GM18526 (cell line): Measurements from ENCODE around the gene CDKN2B-AS1.

ENCODE experiments used
- POLR2A ChIP-seq: IDR thresholded peaks from 3 replicates; pipeline ENCODE4 v1.6.1; 2011; ENCODE audit not compliant: insufficient read length; ENCODE audit errors: extremely low read depth

The CDKN2B-AS1 gene

DNA sequence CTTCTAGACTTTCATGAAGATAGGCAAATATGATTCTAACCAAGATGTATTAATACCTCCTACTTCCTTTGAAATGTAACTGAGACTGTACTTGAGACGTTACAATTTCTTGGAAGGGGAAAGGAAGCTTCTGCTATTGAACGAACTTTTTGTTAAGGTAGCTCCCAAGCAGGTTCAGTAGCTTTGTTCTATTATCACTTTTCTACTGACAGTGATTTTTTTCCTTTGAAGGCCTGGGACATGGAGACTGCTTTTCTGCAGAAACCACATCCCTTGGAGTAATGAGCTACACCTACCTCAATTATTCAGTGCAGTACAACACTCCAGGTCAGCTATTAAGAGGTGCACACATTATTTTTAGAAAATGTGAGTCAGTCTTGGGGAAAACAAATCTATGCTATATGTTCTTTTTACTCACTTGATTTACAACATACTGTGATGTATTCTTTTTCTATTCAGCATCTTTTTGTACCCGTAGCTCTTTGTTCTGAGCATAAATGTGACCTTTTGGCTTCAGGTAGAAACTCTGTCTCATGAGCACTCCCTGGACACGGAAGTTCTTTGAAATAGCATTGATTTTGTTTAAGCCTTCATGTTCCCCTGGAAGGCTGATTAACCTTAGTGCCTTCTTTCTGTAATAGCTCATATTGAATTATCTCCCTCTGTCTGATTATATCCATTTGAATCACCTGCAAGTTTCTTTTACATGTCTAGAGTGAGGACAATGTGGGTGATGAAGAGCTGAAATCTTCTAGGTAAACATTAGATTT, 71.0 kb downstream of the CDKN2B-AS1 start:
- TF ChIP-seq POLR2A = no peak

DNA sequence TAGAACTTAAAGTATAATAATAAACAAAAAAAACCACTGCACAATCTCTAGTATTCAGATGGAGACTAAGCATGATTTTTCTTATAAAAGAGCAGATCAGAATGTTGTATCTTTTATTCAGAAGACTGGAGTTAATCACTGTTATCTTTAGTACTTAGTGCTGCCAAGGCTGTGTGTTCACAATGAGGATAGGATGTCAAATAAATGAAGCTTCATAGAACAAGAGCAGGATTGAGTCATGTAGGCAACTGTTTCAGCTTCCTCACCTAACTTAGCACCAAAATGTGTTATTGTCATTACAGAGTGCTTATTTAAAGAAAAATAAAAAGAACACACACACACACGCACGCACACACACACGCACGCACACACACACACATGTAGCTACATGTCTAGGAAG, 72.6 kb downstream of the CDKN2B-AS1 start:
- TF ChIP-seq POLR2A = no peak

GRCh38 chr9:22068369-22068768, 73.8 kb downstream of the CDKN2B-AS1 start:
- TF ChIP-seq POLR2A = no peak

DNA sequence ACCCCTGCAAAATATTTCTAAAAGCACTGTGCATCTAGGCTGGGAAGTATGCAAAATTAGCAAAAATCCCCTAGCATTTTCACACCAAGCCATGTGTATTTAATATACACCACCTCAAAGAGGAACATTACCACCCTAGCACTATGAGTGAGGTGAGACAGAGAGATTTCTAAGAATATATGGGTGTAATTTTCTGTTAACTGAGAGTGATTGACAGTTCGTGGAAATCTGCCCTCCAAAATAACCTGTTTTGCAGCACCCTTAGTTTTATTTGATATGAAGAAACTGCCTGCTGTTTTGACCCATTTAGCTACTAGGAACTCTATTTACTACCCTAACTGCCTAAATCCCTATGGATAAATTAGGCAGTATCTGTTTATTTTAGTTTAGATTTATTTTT, 78.8 kb downstream of the CDKN2B-AS1 start:
- no peak for TF ChIP-seq POLR2A

DNA sequence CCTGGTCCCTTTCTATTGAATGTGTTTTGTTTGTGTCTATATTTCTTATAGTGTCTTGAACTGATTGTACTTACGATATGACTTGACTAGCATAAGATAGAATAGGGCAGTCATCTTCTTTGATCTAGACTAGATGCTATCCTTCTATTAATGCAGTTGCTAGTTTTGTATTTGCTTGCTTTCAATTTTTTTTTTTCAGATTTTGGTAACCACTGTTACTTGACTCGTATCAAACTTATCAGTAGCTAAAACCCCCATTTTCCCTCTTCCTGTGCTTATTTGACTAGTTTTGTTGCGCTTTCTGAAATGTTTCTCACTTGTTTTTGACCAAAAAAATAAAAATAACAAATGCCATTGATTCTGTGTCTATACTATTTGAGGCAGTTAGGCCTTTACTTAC, 83.5 kb downstream of the CDKN2B-AS1 start:
- TF ChIP-seq POLR2A = no peak

DNA sequence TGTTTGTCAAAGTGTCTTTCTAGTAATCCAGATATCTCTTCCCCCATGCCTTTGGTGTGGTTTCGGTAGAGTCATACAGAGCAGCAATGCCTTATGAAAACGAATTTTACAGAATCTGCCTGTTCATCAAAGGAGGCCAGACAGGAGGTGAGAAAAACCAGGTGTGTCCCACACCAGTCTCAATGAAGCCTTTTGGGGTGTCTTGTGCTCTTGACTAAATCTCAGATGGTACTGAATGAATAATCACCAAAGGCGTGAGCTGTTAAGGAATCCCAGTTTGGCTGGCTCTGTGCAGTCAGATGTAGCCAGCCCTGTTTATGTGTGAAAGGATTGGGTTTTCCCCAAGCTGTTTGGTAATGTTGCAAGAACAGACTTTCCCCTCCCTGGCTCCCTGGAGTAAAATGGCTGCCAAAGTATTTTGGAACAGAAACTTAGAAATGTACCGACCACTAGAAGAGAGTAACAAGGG, 85.3 kb downstream of the CDKN2B-AS1 start:
- no peak for TF ChIP-seq POLR2A

GRCh38 chr9:22084336-22085035, 89.9 kb downstream of the CDKN2B-AS1 start:
- no peak for TF ChIP-seq POLR2A

DNA sequence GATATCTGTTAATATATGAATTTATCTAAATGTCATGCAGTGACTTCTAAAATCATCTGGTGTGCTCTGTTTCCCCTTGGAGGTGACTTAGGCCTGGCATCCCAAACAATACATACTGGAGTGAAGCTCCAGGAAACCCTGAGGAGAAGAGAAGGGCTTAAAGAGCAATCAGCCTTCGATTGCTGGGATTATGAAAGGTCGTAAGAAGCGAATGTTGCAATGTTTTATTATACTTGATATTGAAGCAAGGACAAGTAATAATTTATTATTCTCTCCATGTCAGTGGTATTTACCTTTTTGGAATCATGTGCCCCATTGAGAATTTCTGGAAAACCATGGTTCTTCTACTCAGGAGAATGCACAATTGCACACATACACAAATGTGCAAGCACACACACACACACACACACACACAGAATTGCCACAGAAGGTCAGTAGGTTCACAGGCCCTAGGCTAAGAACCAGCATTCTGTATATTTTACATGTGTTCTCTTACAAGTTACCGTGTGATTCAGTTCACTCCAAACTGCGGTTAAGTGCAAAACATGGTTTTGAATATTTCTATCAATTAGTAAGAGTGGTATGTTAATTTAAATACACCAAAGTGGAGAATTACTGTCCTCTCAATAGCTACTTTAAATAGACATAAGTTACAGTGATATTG, 93.6 kb downstream of the CDKN2B-AS1 start:
- no peak for TF ChIP-seq POLR2A

GRCh38 chr9:22088717-22089061, 94.1 kb downstream of the CDKN2B-AS1 start:
- TF ChIP-seq POLR2A = no peak

DNA sequence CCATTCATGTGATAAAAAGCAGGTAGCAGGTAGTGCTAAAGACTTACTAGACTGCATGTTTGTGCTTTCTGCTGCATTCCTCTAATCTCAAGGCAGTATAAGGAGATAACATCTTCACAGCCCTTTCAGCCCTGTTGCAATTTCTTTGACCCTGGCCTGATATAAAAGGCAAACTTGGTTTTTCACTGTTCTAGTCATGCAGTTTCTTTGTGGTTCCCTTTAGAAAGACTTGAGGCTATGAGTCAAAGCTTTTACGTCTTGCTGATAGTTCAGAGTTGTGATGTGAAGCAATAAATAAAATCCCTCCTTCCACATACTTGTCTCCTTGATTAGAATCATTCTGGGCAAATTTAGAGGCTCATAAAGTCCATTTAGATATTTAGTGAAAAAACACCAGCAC, 103.1 kb downstream of the CDKN2B-AS1 start:
- no peak for TF ChIP-seq POLR2A

DNA sequence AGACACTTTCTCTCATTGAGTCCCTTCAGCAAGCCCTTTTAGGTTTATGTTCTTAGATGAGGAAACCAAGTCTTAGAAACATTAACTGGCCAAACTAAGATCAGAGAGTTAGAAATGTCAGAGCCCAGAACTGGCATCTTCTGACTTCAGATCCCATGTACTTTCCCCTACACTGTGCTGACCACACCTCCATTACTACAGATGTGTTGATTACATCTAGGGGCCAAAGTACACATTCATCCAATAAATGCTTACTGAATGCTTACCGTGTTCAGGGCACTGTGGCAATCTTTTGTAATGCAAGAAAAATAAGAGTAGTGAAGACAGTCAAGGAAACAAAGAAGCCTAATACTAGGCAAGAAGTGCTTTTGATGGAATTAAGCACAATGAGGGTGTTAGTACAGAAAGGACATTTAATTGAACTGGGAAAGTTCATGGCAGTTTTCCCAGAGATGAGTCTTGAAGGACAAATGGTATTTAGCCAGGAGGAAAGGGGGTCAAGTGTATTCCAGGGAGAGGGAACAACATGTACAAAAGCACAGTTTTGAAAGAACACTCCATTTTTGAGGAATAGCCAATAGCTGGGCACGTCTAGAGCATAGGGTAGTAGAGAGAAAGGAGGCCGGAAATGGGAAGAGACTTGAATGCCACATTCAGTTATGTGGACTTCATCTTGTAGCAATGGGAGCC, 104.2 kb downstream of the CDKN2B-AS1 start:
- no peak for TF ChIP-seq POLR2A

DNA sequence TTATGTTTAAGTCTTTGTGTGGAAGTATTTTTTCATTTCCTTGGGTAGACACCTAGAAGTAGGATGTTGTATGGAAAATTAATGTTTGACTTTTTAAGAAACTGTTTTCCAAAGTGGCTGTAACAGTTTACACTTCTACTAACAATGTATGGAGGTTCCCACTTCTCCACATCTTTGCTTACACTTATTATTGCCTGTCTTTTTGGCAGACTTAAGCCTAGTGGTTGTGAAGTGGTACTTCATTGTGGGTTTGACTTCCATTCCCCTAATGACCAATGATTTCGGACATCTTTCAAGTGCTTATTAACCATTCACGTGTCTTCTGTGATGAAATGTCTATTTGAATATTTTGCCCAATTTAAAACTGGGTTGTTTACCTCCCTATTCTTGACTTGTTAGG, 106.0 kb downstream of the CDKN2B-AS1 start:
- TF ChIP-seq POLR2A = no peak

DNA sequence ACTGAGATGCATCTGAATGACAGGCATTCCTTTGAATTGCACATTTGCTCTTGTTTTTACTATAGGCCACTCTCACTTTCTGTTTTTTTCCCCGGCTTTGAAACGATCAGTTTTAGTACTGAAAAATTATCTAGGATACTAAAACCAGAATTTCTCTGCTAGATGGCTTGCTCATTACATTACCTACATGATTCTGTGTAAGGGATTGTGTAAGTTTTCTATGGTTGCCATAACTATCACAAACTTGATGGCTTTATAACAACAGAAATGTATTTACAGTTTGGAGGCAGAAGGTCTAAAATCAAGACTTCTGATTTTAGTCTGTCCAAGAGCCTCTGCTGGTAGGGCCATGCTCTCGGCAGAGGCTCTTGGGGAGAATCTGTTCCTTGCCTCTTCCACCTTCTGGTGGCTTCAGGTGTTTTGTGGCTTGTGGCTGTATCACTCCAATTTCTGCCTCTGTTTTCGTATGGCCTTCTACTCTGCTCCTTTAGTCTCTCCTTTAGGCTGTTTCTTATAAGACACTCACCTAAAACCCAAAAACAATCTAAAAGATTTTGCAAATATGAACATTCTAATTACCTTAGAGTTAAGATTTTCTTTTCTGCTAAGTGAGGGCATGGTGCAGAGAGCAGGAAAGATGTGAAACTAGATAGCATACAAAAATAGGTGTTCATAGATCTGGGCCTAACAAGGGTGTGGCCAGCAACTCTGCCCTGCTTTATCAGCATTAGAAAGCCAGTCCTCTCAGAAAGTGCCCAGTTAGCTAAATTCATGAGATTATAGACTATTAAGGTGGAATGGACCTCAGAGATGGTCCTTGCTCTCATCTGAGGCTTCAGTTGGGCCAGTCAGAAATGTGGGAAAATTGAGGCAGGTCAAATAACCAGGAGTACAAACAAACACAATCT, 107.8 kb downstream of the CDKN2B-AS1 start:
- no peak for TF ChIP-seq POLR2A

DNA sequence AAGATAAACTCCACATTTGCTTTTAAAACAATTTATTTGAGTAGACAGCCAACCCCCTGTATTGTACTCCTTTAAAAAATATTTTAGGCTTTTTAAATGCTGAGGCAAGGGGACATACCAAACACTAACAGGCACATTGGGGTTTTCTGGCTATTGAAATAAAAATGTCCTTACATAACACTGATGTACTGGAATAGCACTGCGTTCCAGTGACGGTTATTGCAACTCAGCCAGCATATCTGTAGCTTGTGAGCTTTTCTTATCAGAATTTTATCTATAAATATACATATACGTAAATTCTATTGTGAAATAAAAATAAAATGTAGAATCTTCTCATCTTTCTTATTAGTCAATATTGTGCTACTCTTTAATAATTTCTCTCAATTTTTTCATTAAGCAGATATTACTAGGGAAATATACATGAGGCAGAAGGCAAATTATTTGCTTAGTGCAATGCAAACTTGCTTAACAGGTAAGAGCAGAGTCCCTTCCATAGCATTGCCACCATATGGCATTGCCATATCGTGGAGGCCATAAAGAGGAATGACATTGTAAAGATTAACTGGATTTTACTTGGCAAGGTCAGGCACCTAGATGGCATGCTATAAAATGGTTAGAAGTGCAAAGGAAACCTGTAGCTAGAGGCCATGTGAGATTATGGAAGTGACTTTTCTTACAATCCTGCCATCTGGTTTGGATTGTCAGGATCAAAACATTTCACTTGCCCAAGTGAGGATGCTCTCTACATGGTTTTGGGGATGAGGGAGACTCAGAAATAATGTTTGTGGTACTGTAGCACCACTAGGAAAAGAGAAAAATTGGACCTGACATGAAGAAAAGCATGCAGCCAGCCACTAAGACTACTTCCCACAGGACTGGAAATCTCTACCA, 109.3 kb downstream of the CDKN2B-AS1 start:
- no peak for TF ChIP-seq POLR2A
